Measurements from ENCODE around the gene UTS2R. TPM values are rescaled to one million over a fixed set of nuclear protein-coding genes. Genes with fewer than 3 reads are reported as not detected.

UTS2R gene
- total and polyA plus RNA-seq, 2 of the 4 experiments (the other 2 are of a cell fraction): not detected

DNA sequence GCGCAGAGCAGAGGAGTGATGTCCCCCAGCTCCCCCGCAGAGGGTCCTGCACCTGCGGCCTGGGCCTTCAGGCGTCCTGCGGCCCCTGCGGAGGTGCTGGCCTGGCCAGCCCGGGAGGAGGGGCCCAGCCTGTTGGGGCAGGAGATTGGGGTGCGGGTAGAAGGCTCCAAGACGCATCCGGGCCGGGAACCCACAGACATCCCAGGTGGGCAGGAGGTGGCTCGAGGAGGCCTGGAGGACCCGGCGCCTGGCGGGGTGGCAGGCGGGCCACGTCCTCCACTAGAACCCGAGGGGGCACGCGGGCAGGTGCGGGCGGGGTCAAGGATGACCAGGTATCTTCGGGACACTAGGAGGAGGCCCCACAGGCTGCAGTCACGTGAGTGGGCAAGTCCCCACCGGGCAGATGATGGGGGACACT, 37.4 kb upstream of the UTS2R start:
- Histone ChIP-seq H3K56ac (ENCODE audit: extremely low read depth, insufficient read depth, low read length) (no peak overlapping the region), H3K4me2 (ENCODE audit: low read depth, low read length) (no peak overlapping the region; the same call in 1 of the 2 replicates), H2BK15ac (ENCODE audit: low read depth, low read length) (no peak overlapping the region), H3K4me3 (ENCODE audit: insufficient read depth, low read depth, low read length) (no peak overlapping the region), H2AK5ac (ENCODE audit: low read depth, low read length) (0 out of 2 replicates have a peak overlapping the region, but pooled peaks have one; percentile 21), H2BK20ac (ENCODE audit: low read depth, low read length) (no peak overlapping the region), H3K4ac (ENCODE audit: low read depth, low read length) (peak overlapping the region; percentile 56), H3K9me1 (ENCODE audit: insufficient read depth, low read length) (peaks cover 3% of the 10 kb centered on the region; the same call in 1 of the 2 replicates), H3K79me1 (ENCODE audit: low read depth in 1 of 2, low read length in 2 of 2) (0 out of 4 replicates have a peak, but pooled peaks cover 0 to 3% of the 10 kb centered on the region in 2 experiments), H3K9me3 (ENCODE audit: control insufficient read depth, insufficient read depth, low read length) (no peaks in the 10 kb centered on the region), H2AFZ (replicated peaks; ENCODE audit: low read length, poor library complexity) (peak overlapping the region; percentile 75), H4K5ac (ENCODE audit: low read depth, low read length) (peak overlapping the region; percentile 3; the same call in 1 of the 2 replicates), H2BK5ac (ENCODE audit: low read depth, low read length, poor library complexity, severe bottlenecking) (no peak overlapping the region), H3K27me3 (ENCODE audit: control insufficient read depth, insufficient read depth, low read length) (0 out of 2 replicates have a peak, but pooled peaks cover 3% of the 10 kb centered on the region), H4K91ac (ENCODE audit: insufficient read depth, low read depth, low read length) (no peak overlapping the region), H2BK120ac (ENCODE audit: low read depth, low read length) (0 out of 2 replicates have a peak overlapping the region, but pooled peaks have one; percentile 16), H3K4me1 (ENCODE audit: control insufficient read depth, insufficient read depth, low read length) (peaks cover 27% of the 10 kb centered on the region), H3K14ac (replicated peaks; ENCODE audit: low read depth, low read length) (0 out of 2 replicates have a peak overlapping the region, but pooled peaks have one; percentile 4), H2AK9ac (replicated peaks; ENCODE audit: low read depth, low read length, poor library complexity) (peak overlapping the region; percentile 68), H3K23ac (ENCODE audit: low read depth, low read length) (no peak overlapping the region), H3K18ac (ENCODE audit: low read depth, low read length) (no peak overlapping the region), H4K20me1 (ENCODE audit: insufficient read depth, low read length) (no peaks in the 10 kb centered on the region), H4K8ac (ENCODE audit: low read depth in 2 of 2, low read length in 2 of 2) (no peak overlapping the region; a peak in 1 of 4 replicates), H3K36me3 (ENCODE audit: control insufficient read depth, insufficient read depth, low read length) (no peaks in the 10 kb centered on the region), H3K9ac (ENCODE audit: low read depth, low read length) (no peak overlapping the region), H3K27ac (ENCODE audit: insufficient read depth, low read length) (no peak overlapping the region)
- CTCF ChIA-PET: interaction anchor here (0.5 kb wide), 1 partner anchor 49 kb away, joined by 3 read pairs; no protein-coding TSS in a partner anchor
- BruUV-seq (replicated peaks): no TSS peak
- TF ChIP-seq RAD21 (IDR thresholded peaks at IDR 0.05; ENCODE audit: low read length): no peak
- no peak for TF ChIP-seq RFX5 (IDR thresholded peaks at IDR 0.05; ENCODE audit: low read depth, low read length)
- no peak for TF ChIP-seq MAFK (IDR thresholded peaks at IDR 0.05; ENCODE audit: low read depth, low read length)
- TF ChIP-seq, protein P1, sequence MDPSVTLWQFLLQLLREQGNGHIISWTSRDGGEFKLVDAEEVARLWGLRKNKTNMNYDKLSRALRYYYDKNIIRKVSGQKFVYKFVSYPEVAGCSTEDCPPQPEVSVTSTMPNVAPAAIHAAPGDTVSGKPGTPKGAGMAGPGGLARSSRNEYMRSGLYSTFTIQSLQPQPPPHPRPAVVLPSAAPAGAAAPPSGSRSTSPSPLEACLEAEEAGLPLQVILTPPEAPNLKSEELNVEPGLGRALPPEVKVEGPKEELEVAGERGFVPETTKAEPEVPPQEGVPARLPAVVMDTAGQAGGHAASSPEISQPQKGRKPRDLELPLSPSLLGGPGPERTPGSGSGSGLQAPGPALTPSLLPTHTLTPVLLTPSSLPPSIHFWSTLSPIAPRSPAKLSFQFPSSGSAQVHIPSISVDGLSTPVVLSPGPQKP (IDR thresholded peaks at IDR 0.05; ENCODE audit: borderline replicate concordance, low read depth, low read length): no peak
- no peak for TF ChIP-seq MXI1 (IDR thresholded peaks at IDR 0.05; ENCODE audit: borderline replicate concordance, low read depth, low read length)
- TF ChIP-seq BHLHE40 (IDR thresholded peaks at IDR 0.05; ENCODE audit: low read depth, low read length): no peak
- TF ChIP-seq, protein P2, sequence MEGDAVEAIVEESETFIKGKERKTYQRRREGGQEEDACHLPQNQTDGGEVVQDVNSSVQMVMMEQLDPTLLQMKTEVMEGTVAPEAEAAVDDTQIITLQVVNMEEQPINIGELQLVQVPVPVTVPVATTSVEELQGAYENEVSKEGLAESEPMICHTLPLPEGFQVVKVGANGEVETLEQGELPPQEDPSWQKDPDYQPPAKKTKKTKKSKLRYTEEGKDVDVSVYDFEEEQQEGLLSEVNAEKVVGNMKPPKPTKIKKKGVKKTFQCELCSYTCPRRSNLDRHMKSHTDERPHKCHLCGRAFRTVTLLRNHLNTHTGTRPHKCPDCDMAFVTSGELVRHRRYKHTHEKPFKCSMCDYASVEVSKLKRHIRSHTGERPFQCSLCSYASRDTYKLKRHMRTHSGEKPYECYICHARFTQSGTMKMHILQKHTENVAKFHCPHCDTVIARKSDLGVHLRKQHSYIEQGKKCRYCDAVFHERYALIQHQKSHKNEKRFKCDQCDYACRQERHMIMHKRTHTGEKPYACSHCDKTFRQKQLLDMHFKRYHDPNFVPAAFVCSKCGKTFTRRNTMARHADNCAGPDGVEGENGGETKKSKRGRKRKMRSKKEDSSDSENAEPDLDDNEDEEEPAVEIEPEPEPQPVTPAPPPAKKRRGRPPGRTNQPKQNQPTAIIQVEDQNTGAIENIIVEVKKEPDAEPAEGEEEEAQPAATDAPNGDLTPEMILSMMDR (conservative IDR thresholded peaks at IDR 0.05; ENCODE audit: low read depth, low read length): no peak
- TF ChIP-seq POLR2A (IDR thresholded peaks at IDR 0.05; ENCODE audit: low read depth, low read length): no peak
- no peak for TF ChIP-seq CHD1 (IDR thresholded peaks at IDR 0.05; ENCODE audit: low read depth, low read length)
- no peak for TF ChIP-seq SMC3 (IDR thresholded peaks at IDR 0.05; ENCODE audit: low read depth, low read length)
- no peak for TF ChIP-seq RCOR1 (IDR thresholded peaks at IDR 0.05; ENCODE audit: insufficient replicate concordance, low read length)
- no peak for DNase-seq
- dilution Hi-C loops (cut with HindIII; ENCODE audit: low sequenced_read_pairs, unreplicated experiment) (no loop called here), intact Hi-C loops (cut with micrococcal nuclease) (no loop called here), in situ Hi-C loops (cut with MboI; ENCODE audit: low sequenced_read_pairs) (no loop called here)
- POLR2A ChIA-PET (ENCODE audit: unreplicated experiment): no interaction called here
- no peak for ATAC-seq (ENCODE audit: low read depth)
- 77% methylated on average over 12 of the region's 25 CpGs; no CpG with 5 or more reads in 1 of the 2 experiments for WGBS, 2 experiments (ENCODE audit: extremely low coverage in 2 of 2, insufficient read length in 1 of 2)

Data from IMR-90 (cell line).